ENCODE data around the gene ILKAP.

Gene ILKAP

GRCh38 chr2:238231809-238232208, 28.3 kb upstream of the ILKAP start:
- no peak for TF ChIP-seq CTCF (IDR thresholded peaks at IDR 0.05)
- H3K27me3 ChIP-seq (ENCODE audit: control insufficient read depth, insufficient read depth, low read length) = no peaks in the 10 kb centered on the region
- H3K27ac ChIP-seq = no peak overlapping the region
- no peaks in the 10 kb centered on the region for H3K36me3 ChIP-seq (ENCODE audit: control insufficient read depth, insufficient read depth, low read length)
- H3K9me3 ChIP-seq (ENCODE audit: control insufficient read depth, low read length) = no peaks in the 10 kb centered on the region
- H2AFZ ChIP-seq = no peak overlapping the region
- H3K4me3 ChIP-seq (ENCODE audit: low read depth, low read length) = no peak overlapping the region
- no peaks in the 10 kb centered on the region for H3K79me2 ChIP-seq
- H3K9ac ChIP-seq = no peak overlapping the region
- peak overlapping the region; percentile 74 for H3K4me2 ChIP-seq (ENCODE audit: low read length)
- H3K4me1 ChIP-seq = no peaks in the 10 kb centered on the region

GRCh38 chr2:238231251-238231793, 27.8 kb upstream of the ILKAP start:
- Histone ChIP-seq H3K79me2 (no peaks in the 10 kb centered on the region), H3K4me1 (no peaks in the 10 kb centered on the region), H3K27me3 (ENCODE audit: control insufficient read depth, insufficient read depth, low read length) (no peaks in the 10 kb centered on the region), H3K9ac (no peak overlapping the region), H3K9me3 (ENCODE audit: control insufficient read depth, low read length) (no peaks in the 10 kb centered on the region), H2AFZ (peak overlapping the region; percentile 73), H3K4me2 (ENCODE audit: low read length) (peak overlapping the region; percentile 74), H3K36me3 (ENCODE audit: control insufficient read depth, insufficient read depth, low read length) (no peaks in the 10 kb centered on the region), H3K27ac (no peak overlapping the region), H3K4me3 (ENCODE audit: low read depth, low read length) (peak overlapping the region; percentile 44)
- no peak for TF ChIP-seq CTCF (IDR thresholded peaks at IDR 0.05)

- Histone ChIP-seq H3K4me1 (no peaks in the 10 kb centered on the region), H3K27ac (no peak overlapping the region), H3K9ac (no peak overlapping the region), H3K36me3 (ENCODE audit: control insufficient read depth, insufficient read depth, low read length) (no peaks in the 10 kb centered on the region), H3K4me2 (ENCODE audit: low read length) (no peak overlapping the region), H3K27me3 (ENCODE audit: control insufficient read depth, insufficient read depth, low read length) (no peaks in the 10 kb centered on the region), H3K9me3 (ENCODE audit: control insufficient read depth, low read length) (no peaks in the 10 kb centered on the region), H3K4me3 (ENCODE audit: low read depth, low read length) (no peak overlapping the region), H3K79me2 (no peaks in the 10 kb centered on the region), H2AFZ (no peak overlapping the region)
- TF ChIP-seq CTCF (IDR thresholded peaks at IDR 0.05) = no peak
Observed at GRCh38 chr2:238230699-238231098, 27.2 kb upstream of the ILKAP start.

GRCh38 chr2:238228700-238229099, 25.2 kb upstream of the ILKAP start:
- Histone ChIP-seq H3K27ac (no peak overlapping the region), H2AFZ (no peak overlapping the region), H3K27me3 (ENCODE audit: control insufficient read depth, insufficient read depth, low read length) (no peaks in the 10 kb centered on the region), H3K36me3 (ENCODE audit: control insufficient read depth, insufficient read depth, low read length) (no peaks in the 10 kb centered on the region), H3K9me3 (ENCODE audit: control insufficient read depth, low read length) (no peaks in the 10 kb centered on the region), H3K4me2 (ENCODE audit: low read length) (no peak overlapping the region), H3K4me1 (no peaks in the 10 kb centered on the region), H3K79me2 (no peaks in the 10 kb centered on the region), H3K4me3 (ENCODE audit: low read depth, low read length) (no peak overlapping the region), H3K9ac (no peak overlapping the region)
- no peak for TF ChIP-seq CTCF (IDR thresholded peaks at IDR 0.05)

- no peak overlapping the region for H3K4me3 ChIP-seq (ENCODE audit: low read depth, low read length)
- no peak overlapping the region for H3K4me2 ChIP-seq (ENCODE audit: low read length)
- no peak for TF ChIP-seq CTCF (IDR thresholded peaks at IDR 0.05)
- H2AFZ ChIP-seq = no peak overlapping the region
- H3K4me1 ChIP-seq = no peaks in the 10 kb centered on the region
- H3K27me3 ChIP-seq (ENCODE audit: control insufficient read depth, insufficient read depth, low read length) = no peaks in the 10 kb centered on the region
- H3K79me2 ChIP-seq = no peaks in the 10 kb centered on the region
- no peak overlapping the region for H3K9ac ChIP-seq
- H3K36me3 ChIP-seq (ENCODE audit: control insufficient read depth, insufficient read depth, low read length) = no peaks in the 10 kb centered on the region
- H3K9me3 ChIP-seq (ENCODE audit: control insufficient read depth, low read length) = no peaks in the 10 kb centered on the region
- no peak overlapping the region for H3K27ac ChIP-seq
Observed at GRCh38 chr2:238227587-238228032, 24.1 kb upstream of the ILKAP start.
